ENCODE measurements around the gene TMEM42. TPM values are rescaled to one million over a fixed set of nuclear protein-coding genes. Genes with fewer than 3 reads are reported as not detected.

Gene TMEM42
- total RNA-seq, 1 experiment from 2014 or later, result 12.7 TPM

DNA sequence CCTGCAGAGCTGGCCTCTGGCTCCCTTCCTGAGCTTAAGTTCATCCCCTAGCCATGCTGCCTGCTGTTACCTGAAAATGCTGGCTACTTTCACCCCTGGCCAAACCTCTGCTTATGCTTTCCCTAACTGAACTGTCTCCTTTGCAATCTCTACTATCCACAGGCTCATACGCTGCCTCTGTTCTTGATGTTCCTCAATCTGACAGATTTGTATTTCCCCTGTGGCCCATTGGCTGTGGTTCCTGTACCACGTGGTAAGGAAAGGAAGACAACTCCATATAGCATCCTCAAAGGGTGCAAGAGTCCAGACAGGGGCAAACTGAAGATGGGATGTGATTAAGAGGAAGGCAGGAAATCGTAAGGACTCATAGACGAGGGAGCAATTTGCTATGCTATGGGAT lies 45.9 kb downstream of the TMEM42 start:
- Histone ChIP-seq H3K36me3 (ENCODE audit: control insufficient read depth, insufficient read depth, low read length) (no peaks in the 10 kb centered on the region), H3K4me1 (ENCODE audit: control insufficient read depth, insufficient read depth, low read length) (no peaks in the 10 kb centered on the region), H3K27me3 (ENCODE audit: control insufficient read depth, insufficient read depth, low read length) (no peaks in the 10 kb centered on the region), H3K9me3 (ENCODE audit: control insufficient read depth, insufficient read depth, low read depth, low read length) (no peaks in the 10 kb centered on the region), H3K4me3 (ENCODE audit: low read depth in 2 of 2, low read length in 2 of 2) (no peak overlapping the region), H3K27ac (ENCODE audit: low read length) (no peak overlapping the region)
- POLR2A ChIA-PET, result no interaction called here
- TF ChIP-seq, protein P1, sequence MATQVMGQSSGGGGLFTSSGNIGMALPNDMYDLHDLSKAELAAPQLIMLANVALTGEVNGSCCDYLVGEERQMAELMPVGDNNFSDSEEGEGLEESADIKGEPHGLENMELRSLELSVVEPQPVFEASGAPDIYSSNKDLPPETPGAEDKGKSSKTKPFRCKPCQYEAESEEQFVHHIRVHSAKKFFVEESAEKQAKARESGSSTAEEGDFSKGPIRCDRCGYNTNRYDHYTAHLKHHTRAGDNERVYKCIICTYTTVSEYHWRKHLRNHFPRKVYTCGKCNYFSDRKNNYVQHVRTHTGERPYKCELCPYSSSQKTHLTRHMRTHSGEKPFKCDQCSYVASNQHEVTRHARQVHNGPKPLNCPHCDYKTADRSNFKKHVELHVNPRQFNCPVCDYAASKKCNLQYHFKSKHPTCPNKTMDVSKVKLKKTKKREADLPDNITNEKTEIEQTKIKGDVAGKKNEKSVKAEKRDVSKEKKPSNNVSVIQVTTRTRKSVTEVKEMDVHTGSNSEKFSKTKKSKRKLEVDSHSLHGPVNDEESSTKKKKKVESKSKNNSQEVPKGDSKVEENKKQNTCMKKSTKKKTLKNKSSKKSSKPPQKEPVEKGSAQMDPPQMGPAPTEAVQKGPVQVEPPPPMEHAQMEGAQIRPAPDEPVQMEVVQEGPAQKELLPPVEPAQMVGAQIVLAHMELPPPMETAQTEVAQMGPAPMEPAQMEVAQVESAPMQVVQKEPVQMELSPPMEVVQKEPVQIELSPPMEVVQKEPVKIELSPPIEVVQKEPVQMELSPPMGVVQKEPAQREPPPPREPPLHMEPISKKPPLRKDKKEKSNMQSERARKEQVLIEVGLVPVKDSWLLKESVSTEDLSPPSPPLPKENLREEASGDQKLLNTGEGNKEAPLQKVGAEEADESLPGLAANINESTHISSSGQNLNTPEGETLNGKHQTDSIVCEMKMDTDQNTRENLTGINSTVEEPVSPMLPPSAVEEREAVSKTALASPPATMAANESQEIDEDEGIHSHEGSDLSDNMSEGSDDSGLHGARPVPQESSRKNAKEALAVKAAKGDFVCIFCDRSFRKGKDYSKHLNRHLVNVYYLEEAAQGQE (IDR thresholded peaks at IDR 0.05; ENCODE audit: insufficient read depth in 1 of 2, low read depth in 2 of 2, low read length in 1 of 2), result no peak
- TF ChIP-seq, protein P2, sequence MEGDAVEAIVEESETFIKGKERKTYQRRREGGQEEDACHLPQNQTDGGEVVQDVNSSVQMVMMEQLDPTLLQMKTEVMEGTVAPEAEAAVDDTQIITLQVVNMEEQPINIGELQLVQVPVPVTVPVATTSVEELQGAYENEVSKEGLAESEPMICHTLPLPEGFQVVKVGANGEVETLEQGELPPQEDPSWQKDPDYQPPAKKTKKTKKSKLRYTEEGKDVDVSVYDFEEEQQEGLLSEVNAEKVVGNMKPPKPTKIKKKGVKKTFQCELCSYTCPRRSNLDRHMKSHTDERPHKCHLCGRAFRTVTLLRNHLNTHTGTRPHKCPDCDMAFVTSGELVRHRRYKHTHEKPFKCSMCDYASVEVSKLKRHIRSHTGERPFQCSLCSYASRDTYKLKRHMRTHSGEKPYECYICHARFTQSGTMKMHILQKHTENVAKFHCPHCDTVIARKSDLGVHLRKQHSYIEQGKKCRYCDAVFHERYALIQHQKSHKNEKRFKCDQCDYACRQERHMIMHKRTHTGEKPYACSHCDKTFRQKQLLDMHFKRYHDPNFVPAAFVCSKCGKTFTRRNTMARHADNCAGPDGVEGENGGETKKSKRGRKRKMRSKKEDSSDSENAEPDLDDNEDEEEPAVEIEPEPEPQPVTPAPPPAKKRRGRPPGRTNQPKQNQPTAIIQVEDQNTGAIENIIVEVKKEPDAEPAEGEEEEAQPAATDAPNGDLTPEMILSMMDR (IDR thresholded peaks at IDR 0.05), result no peak
- TF ChIP-seq POLR2AphosphoS5 (IDR thresholded peaks at IDR 0.05; ENCODE audit: low read depth, low read length) (no peak), TCF7L2 (IDR thresholded peaks at IDR 0.05; ENCODE audit: low read depth, low read length) (no peak), SIN3A (IDR thresholded peaks at IDR 0.05; ENCODE audit: borderline replicate concordance, insufficient read depth, low read depth, low read length) (no peak)
- DNase-seq (ENCODE audit: low read depth, low spot score) (no peak), ATAC-seq (no peak)
- CTCF ChIA-PET, result no interaction called here
- in situ Hi-C loops (cut with HindIII; ENCODE audit: low pct_unique_long_range_greater_than_20kb, low sequenced_read_pairs) (no loop called here), intact Hi-C loops (cut with micrococcal nuclease; ENCODE audit: unreplicated experiment) (no loop called here)
- BruUV-seq (replicated peaks), result no TSS peak

DNA sequence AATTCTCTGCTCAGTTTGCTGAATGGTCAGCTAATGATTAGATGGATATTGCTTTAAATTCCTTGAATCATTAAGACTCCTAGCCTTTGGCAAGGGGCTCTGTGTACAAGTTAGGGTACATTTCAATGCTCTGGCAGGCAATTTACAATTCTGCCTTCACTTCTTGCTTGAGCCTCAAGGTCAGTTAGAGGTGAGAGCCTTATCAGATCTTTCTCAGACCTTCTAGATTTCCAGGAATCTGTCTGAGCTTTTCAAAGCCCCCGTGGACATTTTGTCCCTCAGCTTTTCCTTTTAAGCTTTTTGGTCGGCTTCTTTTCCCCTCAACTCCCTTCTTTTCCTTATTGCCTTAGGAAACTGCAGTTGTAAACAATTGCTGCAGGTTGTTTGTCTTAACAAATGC lies 47.4 kb downstream of the TMEM42 start:
- Histone ChIP-seq H3K27ac (ENCODE audit: low read length) (no peak overlapping the region), H3K27me3 (ENCODE audit: control insufficient read depth, insufficient read depth, low read length) (no peaks in the 10 kb centered on the region), H3K9me3 (ENCODE audit: control insufficient read depth, insufficient read depth, low read depth, low read length) (no peaks in the 10 kb centered on the region), H3K36me3 (ENCODE audit: control insufficient read depth, insufficient read depth, low read length) (no peaks in the 10 kb centered on the region), H3K4me3 (ENCODE audit: low read depth in 2 of 2, low read length in 2 of 2) (no peak overlapping the region), H3K4me1 (ENCODE audit: control insufficient read depth, insufficient read depth, low read length) (no peaks in the 10 kb centered on the region)
- CTCF ChIA-PET, result no interaction called here
- POLR2A ChIA-PET, result no interaction called here
- in situ Hi-C loops (cut with HindIII; ENCODE audit: low pct_unique_long_range_greater_than_20kb, low sequenced_read_pairs) (no loop called here), intact Hi-C loops (cut with micrococcal nuclease; ENCODE audit: unreplicated experiment) (no loop called here)
- DNase-seq (ENCODE audit: low read depth, low spot score), result no peak
- TF ChIP-seq, protein P2 (IDR thresholded peaks at IDR 0.05), result no peak
- no peak for TF ChIP-seq TCF7L2 (IDR thresholded peaks at IDR 0.05; ENCODE audit: low read depth, low read length)
- BruUV-seq (replicated peaks), result no TSS peak
- no peak for ATAC-seq

DNA sequence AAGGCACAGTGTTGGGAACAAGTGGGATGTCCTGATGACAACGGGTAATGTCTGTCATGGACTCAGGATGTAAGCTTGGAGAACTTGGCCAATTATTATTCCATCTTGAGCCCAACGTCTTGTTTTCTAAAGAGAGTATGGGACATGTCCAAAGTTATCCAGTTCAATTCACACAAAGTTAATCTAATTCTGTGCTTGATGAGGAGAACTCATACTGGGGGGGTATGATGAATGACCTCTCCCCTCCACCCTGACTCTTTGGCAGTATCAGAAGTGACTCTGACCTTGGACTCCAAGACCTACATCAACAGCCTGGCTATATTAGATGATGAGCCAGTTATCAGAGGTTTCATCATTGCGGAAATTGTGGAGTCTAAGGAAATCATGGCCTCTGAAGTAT lies 49.0 kb downstream of the TMEM42 start:
- DNase-seq (ENCODE audit: low read depth, low spot score) (no peak), ATAC-seq (no peak)
- intact Hi-C loops (cut with micrococcal nuclease; ENCODE audit: unreplicated experiment), result loop anchor here (5.0 kb wide), 1 partner anchor 378 kb away; no protein-coding TSS in a partner anchor
- no peaks in the 10 kb centered on the region for H3K27me3 ChIP-seq (ENCODE audit: control insufficient read depth, insufficient read depth, low read length)
- no peak overlapping the region for H3K4me3 ChIP-seq (ENCODE audit: low read depth in 2 of 2, low read length in 2 of 2)
- no TSS peak for BruUV-seq (replicated peaks)
- TF ChIP-seq POLR2AphosphoS5 (IDR thresholded peaks at IDR 0.05; ENCODE audit: low read depth, low read length) (no peak), TCF7L2 (IDR thresholded peaks at IDR 0.05; ENCODE audit: low read depth, low read length) (no peak), SIN3A (IDR thresholded peaks at IDR 0.05; ENCODE audit: borderline replicate concordance, insufficient read depth, low read depth, low read length) (no peak)
- TF ChIP-seq, protein P2 (IDR thresholded peaks at IDR 0.05), result no peak
- TF ChIP-seq, protein P1 (IDR thresholded peaks at IDR 0.05; ENCODE audit: insufficient read depth in 1 of 2, low read depth in 2 of 2, low read length in 1 of 2), result no peak
- no peaks in the 10 kb centered on the region for H3K36me3 ChIP-seq (ENCODE audit: control insufficient read depth, insufficient read depth, low read length)
- no peak overlapping the region for H3K27ac ChIP-seq (ENCODE audit: low read length)
- H3K4me1 ChIP-seq (ENCODE audit: control insufficient read depth, insufficient read depth, low read length), result no peaks in the 10 kb centered on the region
- ChIA-PET POLR2A (no interaction called here), CTCF (no interaction called here)
- H3K9me3 ChIP-seq (ENCODE audit: control insufficient read depth, insufficient read depth, low read depth, low read length), result no peaks in the 10 kb centered on the region
- in situ Hi-C loops (cut with HindIII; ENCODE audit: low pct_unique_long_range_greater_than_20kb, low sequenced_read_pairs), result no loop called here
